HG02870 (cell line): ENCODE results near the gene GON4L.
"Not testable (repeated sequence)": the region's sequence is repeated elsewhere in the genome, so short reads cannot be mapped to it uniquely, and the experiment has no call there.

ENCODE experiments used
- ATAC-seq: cut with Tn5 transposase; IDR thresholded peaks from one replicate; pipeline ENCODE4 v1.9.1; 2021; ENCODE audit warnings: mild to moderate bottlenecking, moderate library complexity; ENCODE audit not compliant: unreplicated experiment

GON4L gene

DNA sequence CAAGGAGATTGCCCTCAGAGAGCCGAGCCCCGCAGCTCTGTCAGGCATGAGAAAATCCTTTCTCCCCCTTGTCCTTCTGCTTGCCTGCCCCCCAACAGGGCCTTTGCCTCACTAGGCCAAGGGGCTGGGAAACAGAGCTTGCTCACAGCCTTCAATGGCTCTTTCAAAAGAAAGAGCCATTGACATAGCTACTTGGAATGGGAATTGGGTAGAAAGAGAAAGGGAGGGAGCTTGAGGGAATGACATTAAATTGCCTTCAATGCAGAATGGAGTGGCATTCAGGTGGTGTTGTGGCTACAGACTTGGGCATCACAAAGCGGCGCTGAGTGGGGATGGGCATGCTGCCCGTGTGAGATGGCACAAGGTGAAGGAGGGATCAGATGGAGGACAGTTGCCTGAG, 15.5 kb upstream of the GON4L start:
- no peak for ATAC-seq

DNA sequence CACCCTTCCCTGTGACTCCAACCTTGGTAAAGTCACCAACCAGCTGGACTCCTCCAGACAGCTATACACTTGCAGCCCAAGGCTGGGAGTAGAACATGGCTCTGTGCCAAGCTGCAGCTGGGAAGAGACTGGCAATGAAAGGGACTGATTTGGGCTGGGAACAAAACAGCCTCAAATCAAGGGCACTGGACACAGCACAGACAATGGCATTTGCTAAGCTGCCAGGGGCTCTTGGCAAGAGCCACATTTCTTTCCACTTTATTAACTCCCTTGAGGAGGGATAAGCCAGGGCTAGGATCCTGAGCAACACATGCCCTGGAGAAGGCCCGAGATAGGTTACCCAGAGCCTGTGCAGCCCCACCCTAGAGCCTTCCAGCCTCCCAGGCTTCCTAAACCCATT, 14.4 kb upstream of the GON4L start:
- ATAC-seq: no peak

DNA sequence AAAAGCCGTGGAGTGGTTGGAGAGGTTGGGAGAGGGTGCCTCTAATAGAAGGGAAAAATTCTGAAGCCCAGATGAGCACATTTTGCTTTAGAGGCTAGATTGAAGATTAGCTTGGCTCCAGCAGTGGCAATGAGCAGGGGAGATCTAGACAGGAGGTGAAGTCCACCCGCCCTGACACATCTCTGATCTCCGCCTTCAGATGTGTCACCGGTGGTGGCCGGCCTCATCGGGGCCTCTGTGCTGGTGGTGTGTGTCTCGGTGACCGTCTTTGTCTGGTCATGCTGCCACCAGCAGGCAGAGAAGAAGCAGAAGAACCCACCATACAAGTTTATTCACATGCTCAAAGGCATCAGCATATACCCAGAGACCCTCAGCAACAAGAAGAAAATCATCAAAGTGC, 10.8 kb upstream of the GON4L start:
- no peak for ATAC-seq

DNA sequence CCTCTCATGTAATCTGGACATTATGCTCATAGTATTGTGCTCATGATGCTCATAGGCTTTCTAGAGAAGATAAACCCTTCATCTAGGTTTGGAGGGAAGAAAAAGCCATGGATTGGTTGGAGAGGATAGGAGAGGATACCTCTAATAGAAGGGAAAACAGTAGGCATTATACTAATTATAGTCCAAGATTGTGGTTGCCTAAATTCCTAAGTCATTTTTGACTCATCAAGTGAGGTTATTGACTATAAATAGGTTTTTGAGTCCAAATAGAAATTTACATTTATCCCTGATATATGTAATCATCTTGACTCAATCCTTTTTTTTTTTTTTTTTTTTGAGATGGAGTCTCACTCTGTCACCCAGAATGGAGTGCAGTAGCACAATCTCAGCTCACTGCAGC, 7.4 kb upstream of the GON4L start:
- ATAC-seq: no peak

DNA sequence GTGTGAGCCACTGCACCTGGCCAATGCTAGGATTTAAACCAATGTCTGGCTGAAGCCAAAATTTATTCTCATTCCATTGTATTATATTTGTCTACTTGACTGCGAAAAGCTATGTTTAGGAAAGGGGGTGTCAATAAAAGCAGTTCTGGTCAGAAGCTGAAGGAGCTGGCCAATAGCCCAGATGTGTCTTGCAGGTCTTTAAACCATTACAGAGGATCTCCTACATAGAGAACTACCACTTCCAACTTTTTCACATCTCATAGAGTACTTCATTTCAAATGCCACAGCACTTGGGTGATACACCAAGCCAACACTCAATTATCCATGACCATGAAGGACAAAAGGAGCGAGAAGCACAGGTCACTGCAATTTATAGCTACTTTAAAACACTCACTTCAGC, 4.9 kb upstream of the GON4L start:
- no peak for ATAC-seq

DNA sequence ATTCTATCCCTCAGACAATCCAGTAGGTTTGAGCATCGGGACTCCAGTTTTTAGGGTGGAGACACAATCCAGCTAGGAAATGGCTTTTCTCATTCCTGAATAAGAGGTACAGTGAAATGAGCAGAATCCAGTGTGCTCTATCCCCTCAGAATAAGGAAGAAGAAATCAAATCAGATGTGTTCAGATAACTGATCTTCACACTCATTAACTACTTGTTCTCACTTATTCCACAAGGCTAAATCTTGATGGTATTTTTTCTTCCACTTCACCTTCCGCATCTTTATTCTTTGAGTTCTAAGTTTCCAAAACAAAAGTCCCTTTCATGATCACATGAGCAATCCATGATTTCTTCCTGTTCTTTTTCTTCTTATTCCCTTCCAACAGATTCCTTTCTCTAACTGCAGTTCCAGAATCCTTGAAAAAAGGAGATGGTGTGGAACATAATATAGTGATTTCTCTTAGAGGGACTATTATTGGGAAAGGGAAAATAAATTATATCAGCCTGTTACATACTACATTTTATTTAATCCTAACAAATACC, 4.0 kb upstream of the GON4L start:
- ATAC-seq: no peak

DNA sequence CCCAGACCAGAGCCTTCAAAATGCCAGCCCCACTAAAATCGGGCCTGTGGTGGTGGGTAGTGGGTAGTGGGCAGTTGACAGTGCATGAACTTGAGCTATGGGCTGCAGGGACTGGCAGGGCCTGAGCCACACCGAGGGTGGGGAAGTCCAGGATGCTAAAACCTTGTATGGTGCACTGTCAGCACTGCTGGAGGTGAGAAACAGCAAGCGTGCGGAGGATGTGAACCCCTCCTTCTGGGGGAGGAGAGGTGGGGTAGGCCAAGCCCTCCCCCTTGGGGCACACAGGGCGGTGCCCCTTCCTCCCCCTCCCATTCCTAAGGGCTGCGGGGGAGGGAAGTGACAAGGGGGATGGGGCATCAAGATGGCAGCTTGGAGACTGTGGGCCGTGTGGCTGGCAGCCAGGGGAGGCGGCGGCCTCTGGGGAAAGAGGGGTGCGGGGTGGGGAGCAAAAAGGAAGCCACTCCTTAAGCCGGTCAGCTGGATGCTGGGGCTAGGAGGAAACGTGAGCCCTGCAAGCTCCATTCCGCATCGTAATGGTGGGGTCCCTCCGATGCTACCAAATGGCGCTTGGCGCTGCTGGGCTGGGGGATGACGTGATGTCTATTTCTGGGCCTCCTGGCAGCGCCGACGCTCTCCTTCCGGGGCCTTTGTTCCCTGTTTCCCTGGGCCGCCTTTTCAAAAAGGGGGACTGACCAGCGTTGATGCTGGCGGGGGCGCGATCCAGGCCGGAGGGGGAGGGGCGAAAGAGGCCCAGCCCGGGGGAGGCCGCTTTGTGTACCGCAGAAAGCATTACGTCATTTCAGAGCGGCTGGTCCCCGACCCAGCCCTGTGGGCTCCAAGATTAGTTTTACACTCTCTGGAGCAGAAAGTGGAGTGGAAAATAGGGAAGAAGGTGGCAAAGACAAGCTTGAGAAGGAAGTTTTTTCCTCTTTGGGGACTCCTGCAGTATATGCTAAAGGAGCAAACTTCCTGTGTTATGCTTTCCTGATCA, 3.2 kb upstream of the GON4L start:
- ATAC-seq: no peak

DNA sequence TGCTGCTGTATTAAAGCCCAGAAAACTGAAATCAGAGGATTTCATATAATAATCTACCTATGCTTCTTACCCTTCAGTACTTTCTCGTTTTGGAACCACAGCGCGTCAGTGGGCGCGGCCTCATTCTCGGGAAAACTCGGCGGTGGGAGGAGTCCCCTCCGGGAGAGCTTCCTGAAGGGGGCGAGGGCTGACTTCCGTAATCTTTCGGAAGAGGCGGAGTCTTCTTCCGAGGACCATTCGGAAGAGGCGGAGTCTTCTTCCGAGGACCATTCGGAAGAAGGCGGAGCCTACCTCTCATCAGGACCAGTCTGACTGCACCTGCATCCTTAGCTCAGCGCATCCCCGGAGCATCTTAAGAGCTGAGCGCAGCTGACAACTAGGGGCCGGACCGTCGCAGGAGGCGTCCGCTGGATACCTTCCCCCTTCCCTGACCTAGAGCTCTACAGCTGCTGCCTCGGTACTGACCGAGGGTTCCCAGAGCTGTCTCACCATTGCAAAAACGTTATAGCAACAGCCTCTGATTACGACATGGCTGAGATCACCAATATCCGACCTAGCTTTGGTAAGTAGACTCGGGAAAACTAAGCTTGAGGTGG, 2.3 kb upstream of the GON4L start, which contains the start of gene SYT11:
Gene SYT11, plus strand, starts transcription at position 334 of the 596 bp plus-strand sequence. Its CDS starts 195 bp downstream, at position 529.
- peak; percentile 65 for ATAC-seq

DNA sequence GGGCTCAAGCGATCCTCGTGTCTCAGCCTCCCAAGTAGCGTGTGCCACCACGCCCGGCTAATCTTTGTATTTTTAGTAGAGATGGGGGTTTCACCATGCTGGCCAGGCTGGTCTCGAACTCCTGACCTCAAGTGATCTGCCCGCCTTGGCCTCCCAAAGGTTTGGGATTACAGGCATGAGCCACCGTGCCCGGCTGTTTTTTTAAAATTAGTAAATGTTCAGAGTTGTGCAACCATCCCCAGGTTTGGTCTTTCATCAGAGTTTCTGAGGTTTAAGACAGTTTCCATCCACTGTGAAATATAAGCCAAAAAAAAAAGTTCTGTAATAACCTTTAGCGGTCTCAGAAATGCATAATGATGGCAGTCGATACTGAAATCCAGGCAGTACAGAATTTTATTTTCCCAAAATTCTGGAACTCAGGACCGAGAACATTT, 1.8 kb upstream of the GON4L start:
- ATAC-seq: peak; percentile 3

DNA sequence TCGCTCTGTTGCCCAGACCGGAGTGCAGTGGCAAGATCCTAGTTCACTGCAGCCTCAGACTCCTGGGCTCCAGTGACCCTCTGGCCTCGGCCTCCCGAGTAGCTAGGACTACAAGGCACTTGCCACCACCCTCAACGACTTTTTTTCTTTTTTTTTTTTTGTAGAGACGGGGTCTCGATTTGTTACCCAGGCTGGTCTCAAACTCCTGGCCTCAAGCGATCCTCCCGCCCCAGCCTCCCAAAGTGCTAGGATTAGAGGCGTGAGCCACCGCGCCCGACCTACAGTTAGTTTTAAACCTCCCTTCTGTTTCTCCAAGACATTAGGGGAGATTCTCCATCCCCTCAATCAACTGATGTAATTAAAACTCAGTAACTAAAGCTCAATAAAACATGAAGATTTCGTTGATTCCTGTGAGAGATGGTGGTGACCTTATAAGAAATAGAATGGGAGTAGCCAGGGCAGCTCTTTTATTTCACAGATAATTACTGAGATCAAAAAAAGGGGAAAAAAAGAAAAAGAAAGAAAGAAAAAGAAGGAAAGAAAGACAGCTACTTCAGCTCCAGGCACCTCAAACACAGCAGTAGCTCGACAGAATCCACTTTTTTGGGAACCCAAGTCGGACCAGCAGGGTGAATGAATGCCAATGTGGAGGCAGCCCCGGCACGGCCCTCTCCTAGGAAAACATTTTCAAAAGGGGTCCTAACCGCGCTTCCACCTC, 598 bp downstream of the GON4L start:
- no peak for ATAC-seq

DNA sequence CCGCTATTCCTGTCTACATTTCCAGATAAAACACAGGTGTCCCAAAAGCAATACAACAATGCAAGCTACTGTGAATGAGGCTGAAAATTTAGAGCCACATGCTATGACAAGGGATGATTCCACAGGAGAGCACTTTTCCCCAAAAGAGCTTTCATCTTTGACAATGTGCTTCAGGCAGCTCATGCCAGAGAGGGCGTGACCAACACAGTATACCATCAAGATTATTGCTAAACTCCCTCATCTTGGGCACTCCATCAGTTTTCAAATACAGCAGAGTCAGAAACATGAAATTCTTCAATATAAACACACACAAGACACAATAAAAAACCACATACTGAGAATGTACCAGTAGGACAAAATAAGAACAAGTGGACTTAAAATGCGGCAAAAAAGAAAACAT, 6.7 kb downstream of the GON4L start:
- no peak for ATAC-seq

DNA sequence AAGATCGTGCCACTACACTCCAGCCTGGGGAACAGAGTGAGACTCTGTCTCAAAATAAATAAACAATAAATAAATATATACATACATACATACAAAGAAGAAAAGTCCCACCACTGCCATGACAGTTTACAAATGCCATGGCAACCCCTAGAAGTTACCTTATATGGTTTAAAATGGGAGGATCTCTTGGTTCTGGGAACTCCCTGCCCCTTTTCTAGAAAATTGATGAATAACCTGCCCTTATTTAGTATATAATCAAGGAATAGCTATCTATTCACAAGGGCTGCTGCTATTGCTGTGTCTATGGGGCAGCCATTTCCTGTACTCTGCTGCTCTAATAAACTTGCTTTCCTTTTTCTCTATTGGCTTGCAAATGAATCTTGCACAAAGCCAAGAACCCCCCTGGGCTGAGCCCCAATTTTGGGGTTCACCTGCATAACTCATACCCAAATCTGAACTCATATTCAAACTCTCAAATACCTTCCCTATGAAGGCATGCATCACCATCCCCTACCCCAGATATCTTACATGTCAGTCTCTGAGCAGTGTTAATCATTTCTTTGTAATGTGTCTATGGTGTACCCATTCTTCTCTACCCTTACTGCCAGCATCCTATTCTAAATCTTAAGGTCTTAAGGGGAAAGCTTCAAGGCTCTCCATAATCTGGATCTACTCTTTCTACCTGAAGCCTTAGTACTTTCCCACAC, 9.0 kb downstream of the GON4L start:
- no peak for ATAC-seq

DNA sequence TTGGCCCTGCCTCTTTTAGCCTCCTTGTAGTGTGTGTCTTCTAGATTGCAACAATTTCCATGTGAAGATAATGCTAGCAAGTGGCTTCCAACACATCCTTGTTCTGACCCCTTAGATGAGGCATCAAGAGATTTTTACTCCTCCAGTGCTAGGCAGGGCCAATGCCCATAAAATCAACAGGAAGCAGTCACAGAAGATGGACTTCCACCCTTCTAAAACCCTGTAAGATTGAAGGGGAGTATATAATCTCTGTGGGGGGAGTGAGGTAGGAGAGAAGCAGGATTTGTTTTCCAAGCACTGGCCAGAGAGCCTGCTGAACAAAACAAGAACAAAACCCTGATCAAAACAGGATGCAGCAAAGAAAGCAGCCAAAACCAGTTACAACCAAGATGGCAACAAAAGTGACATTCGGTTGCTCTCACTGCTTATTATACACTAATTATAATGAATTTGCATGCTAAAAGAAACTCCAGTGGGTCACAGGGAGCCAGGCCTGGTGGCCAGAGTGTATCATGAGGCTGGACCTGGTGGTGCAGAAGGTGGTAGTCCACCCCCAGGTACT, 12.1 kb downstream of the GON4L start:
- ATAC-seq: no peak

DNA sequence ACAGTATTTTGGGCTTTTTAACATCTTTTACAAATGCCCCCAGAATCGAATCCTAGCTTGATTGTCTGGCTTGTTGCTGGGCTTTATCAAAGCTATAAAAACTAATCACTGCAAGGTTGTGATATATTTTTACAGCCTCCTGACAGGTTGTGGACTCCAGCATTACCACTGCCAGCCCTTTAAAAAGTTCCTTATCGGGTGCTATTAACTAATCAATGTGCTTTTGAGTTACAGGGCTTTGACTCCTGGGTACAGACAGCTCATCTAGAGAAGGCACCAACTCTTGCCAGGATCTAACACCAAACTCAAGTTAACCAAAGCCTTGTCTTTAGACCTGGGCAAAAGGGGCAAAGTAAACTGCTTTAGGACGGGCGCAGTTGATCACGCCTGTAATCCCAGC, 16.6 kb downstream of the GON4L start:
- no peak for ATAC-seq

DNA sequence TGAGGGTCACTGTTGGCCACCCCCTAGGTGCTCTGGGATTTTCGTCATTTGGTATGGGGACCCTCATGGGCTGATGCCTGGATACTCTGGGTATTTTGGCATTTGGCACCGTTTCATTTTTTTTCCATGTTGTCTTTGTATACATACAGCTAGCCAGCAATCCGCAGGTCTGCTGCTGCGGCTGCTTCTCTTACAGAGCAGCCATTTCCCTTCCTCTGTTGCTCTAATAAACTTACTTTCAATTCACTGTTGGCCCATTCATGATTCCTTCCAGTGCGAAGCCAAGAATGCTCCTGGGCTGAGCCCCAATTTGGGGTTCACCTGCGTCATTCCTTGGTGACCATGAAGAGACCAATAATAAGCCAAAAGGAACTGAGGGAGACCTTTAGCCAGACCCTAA, 21.5 kb downstream of the GON4L start:
- ATAC-seq: no peak

DNA sequence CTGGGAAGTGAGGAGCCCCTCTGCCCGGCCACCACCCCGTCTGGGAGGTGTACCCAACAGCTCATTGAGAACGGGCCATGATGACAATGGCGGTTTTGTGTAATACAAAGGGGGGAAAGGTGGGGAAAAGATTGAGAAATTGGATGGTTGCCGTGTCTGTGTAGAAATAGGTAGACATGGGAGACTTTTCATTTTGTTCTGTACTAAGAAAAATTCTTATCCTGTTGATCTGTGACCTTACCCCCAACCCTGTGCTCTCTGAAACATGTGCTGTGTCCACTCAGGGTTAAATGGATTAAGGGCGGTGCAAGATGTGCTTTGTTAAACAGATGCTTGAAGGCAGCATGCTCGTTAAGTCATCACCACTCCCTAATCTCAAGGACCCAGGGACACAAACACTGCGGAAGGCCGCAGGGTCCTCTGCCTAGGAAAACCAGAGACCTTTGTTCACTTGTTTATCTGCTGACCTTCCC, 22.1 kb downstream of the GON4L start:
- not testable (repeated sequence) for ATAC-seq

DNA sequence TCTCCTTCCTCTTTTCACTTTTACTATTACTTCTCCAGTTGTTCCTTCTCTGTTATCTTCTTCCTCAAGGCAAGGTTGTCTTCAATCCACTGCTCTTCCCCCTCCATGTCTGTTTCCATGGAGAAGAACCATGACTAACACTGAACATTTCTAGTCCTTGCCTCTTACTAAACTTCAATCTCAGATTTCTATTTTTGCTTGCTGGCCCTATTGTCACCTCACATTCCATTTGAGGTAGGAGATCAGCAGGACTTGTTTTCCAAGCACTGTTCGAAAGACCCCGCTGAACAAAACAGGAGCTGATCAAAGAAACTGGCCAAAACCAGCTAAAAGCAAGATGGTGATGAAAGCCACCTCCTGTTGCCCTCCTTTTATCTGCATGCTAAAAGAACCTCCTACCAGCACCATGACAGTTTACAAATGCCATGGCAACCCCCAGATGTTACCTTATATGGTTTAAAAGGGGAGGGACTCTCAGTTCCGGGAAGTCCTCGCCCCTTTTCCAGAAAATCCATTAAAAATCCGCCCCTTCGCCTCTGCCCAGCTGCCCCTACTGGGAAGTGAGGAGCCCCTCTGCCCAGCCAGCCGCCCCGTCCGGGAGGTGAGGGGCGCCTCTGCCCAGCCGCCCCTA, 22.6 kb downstream of the GON4L start:
- no peak for ATAC-seq

DNA sequence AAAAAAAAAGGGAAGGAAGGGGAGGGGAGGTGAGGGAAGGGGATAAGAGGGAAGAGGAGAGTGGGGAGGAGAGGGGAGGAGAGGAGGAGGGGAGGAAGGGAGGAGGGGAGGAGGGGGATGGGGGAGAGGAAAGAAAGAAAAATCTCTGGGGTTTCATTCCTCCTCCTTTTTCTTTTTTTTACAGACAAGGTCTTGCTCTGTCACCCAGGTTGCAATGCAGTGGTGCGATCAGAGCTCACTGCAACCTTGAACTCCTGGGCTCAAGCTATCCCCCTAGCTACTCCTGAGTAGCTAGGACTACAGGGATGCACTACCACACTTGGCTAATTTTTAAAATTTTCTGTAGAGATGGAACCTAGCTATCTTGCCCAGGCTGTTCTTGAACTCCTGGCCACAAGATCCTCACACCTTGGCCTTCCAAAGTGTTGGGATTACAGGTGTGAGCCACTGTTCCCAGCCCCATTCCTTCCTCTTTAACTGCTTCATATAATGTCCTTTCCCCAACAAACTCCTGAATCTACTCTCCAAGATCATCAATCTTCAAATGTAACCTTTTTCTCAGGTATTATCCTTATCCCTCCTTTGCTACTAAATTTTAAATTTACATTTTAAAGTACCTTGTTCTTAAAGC, 23.2 kb downstream of the GON4L start:
- ATAC-seq: no peak

DNA sequence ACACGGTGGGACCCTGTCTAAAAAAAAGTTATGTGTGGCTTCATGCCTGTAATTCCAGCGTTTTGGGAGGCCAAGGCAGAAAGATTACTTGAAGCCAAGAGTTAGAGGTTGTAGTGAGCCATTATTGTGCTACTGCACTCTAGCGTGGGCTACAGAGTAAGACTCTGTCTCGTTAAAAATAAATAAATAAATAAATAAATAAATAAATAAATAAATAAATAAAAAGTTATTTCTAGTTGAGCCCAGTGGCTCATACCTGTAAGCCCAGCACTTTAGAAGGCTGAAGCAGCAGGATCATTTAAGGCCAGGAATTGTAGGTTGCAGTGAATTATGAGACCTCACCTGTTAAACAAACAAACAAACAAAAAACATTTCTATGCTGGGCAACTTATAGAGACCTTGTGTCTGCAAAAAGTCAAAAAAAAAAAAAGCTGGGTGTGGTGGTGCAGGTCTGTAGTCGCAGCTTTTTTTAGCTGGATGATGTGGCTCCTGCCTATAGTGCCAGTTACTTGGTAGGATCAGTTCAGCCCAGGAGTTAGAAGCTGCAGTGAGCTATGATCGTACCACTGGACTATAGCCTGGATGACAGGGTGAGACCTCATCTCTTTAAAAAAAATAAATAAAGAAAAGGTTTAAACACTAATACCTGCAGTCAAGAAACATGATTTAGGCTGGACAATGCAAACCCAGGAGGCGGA, 25.6 kb downstream of the GON4L start:
- no peak for ATAC-seq
